ENCODE measurements around the gene RITA1.

GRCh38 chr12:113216027-113216426 lies 30.5 kb downstream of the RITA1 start:
- no peak for TF ChIP-seq EZH2 (IDR thresholded peaks at IDR 0.05; ENCODE audit: borderline replicate concordance)
- no peak for TF ChIP-seq CTCF (IDR thresholded peaks at IDR 0.05; ENCODE audit: poor library complexity)
